Hepatocyte (in vitro differentiated cells): ENCODE results near the gene TUB. TPM values are rescaled to one million over a fixed set of nuclear protein-coding genes. Genes with fewer than 3 reads are reported as not detected.

ENCODE experiments used
- DNase-seq: peaks from one replicate; pipeline ENCODE4 v3.0.0-alpha.2; 2016; ENCODE audit warnings: low spot score
- H2AFZ ChIP-seq: fragments of 200-600 bp; sonication (generic); 2 replicates; pipeline ENCODE4 v1.6.0; 2016; ENCODE audit warnings: antibody characterized with exemption, mild to moderate bottlenecking
- H3K27ac ChIP-seq: fragments of 200-600 bp; sonication (generic); 2 replicates; pipeline ENCODE4 v1.5.1; 2016; ENCODE audit warnings: mild to moderate bottlenecking
- H3K27me3 ChIP-seq: fragments of 200-600 bp; sonication (generic); 2 replicates; pipeline ENCODE4 v1.6.1; 2016
- H3K36me3 ChIP-seq: fragments of 200-600 bp; sonication (generic); replicated peaks from 2 replicates; pipeline ENCODE4 v1.5.1; 2016; ENCODE audit warnings: low read depth; ENCODE audit not compliant: insufficient read depth
- H3K4me1 ChIP-seq: fragments of 200-600 bp; sonication (generic); 2 replicates; pipeline ENCODE4 v1.5.1; 2016; ENCODE audit warnings: mild to moderate bottlenecking, moderate library complexity; ENCODE audit not compliant: insufficient read depth
- H3K4me2 ChIP-seq: fragments of 200-600 bp; sonication (generic); 2 replicates; pipeline ENCODE4 v1.6.0; 2016
- H3K4me3 ChIP-seq: fragments of 200-600 bp; sonication (generic); 2 replicates; pipeline ENCODE4 v1.5.1; 2016; ENCODE audit warnings: mild to moderate bottlenecking
- H3K79me2 ChIP-seq: fragments of 200-600 bp; sonication (generic); 2 replicates; pipeline ENCODE4 v1.6.0; 2017; ENCODE audit warnings: mild to moderate bottlenecking
- H3K9me2 ChIP-seq: fragments of 200-600 bp; sonication (generic); replicated peaks from 2 replicates; pipeline ENCODE4 v1.6.0; 2017; ENCODE audit warnings: mild to moderate bottlenecking; ENCODE audit not compliant: insufficient read depth
- H3K9me3 ChIP-seq: fragments of 200-600 bp; sonication (generic); 2 replicates; pipeline ENCODE4 v1.5.1; 2016; ENCODE audit warnings: low read depth, mild to moderate bottlenecking
- H4K20me1 ChIP-seq: fragments of 200-600 bp; sonication (generic); 2 replicates; pipeline ENCODE4 v1.6.0; 2016; ENCODE audit warnings: mild to moderate bottlenecking; ENCODE audit not compliant: insufficient read depth, poor library complexity, severe bottlenecking
- CTCF ChIP-seq: fragments of 200-600 bp; sonication (generic); IDR thresholded peaks from 2 replicates; pipeline ENCODE4 v1.5.1; 2016; ENCODE audit warnings: antibody characterized with exemption, mild to moderate bottlenecking; ENCODE audit not compliant: poor library complexity
- EZH2 ChIP-seq: fragments of 200-600 bp; sonication (generic); IDR thresholded peaks from 2 replicates; pipeline ENCODE4 v1.6.1; 2016; ENCODE audit warnings: antibody characterized with exemption, mild to moderate bottlenecking, borderline replicate concordance
- EZH2phosphoT487 ChIP-seq: fragments of 200-600 bp; sonication (generic); IDR thresholded peaks from one replicate; pipeline ENCODE4 v1.6.1; 2018; ENCODE audit warnings: antibody characterized with exemption, mild to moderate bottlenecking, low read depth, moderate library complexity; ENCODE audit not compliant: unreplicated experiment, severe bottlenecking
- WGBS: methylation state at CpG from one replicate; pipeline ENCODE4 v1.1.6; 2016; ENCODE audit warnings: low lambda C conversion rate; ENCODE audit errors: missing lambda C conversion rate; 5-methylcytosine and 5-hydroxymethylcytosine counted together
- polyA plus RNA-seq: library from polyadenylated mRNA; unstranded; fragments of >200 nt; fragmentation: Nextera tagmentation; extraction: Ambion mirVana; gene quantifications from 2 replicates; pipeline ENCODE4 v1.2.1, GENCODE V29; 2016
- total RNA-seq: library from RNA; depleted of rRNA; stranded (reverse); fragments of >200 nt; gene quantifications from 2 replicates; pipeline ENCODE4 v1.2.3, GENCODE V29; 2014

The TUB gene
- total and polyA plus RNA-seq, 2 experiments from 2014 or later: 5.0 to 18.7 TPM

DNA sequence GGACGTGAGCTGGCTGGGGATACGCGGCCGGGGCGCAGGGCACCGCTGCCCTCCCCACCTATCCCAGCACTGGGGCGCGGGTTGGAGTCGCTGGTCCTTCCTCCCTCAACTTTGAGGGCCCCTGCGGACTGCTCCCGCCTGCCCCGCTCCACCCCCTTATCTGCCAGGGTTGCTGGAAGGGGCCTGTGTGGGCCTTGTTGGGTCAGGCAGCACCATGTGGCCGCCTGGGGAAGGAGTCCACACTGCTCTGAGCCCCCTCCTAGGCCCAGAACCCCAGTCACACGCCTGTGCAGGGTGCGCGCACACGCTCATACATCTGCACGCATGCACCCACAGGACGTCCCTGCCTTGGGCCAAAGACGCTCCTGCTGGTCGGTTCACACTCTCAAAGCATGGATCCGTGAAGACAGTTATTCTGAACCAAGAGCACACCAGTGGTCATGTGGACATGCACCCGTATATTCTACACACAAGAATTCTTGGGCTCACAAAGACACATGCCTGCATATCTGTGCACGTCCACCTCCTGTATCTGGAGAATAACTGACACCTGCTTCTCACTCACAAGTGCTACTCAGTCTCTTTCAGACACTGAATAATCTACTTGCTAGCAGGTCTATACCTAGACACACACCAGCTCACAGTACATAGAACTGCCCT is 710 bp downstream of the TUB start:
- 26% methylated on average over 19 of the region's 24 CpGs for WGBS
- H4K20me1 ChIP-seq: peaks cover 9% of the 10 kb centered on the region
- no peak for TF ChIP-seq EZH2phosphoT487
- no peak for TF ChIP-seq EZH2
- no peak for TF ChIP-seq CTCF

GRCh38 chr11:8082391-8083087 is 1.5 kb downstream of the TUB start:
- H3K27me3 ChIP-seq: no peaks in the 10 kb centered on the region
- no peaks in the 10 kb centered on the region for H3K9me3 ChIP-seq
- H3K79me2 ChIP-seq: peaks cover 54% of the 10 kb centered on the region
- H3K27ac ChIP-seq: peak overlapping the region; percentile 45
- H4K20me1 ChIP-seq: peaks cover 13% of the 10 kb centered on the region
- peak; percentile 67 for DNase-seq
- no peaks in the 10 kb centered on the region for H3K9me2 ChIP-seq
- H3K4me2 ChIP-seq: peak overlapping the region; percentile 97
- WGBS: 55% methylated on average over 15 of the region's 15 CpGs
- H2AFZ ChIP-seq: no peak overlapping the region
- H3K4me1 ChIP-seq: peaks cover 19% of the 10 kb centered on the region
- H3K36me3 ChIP-seq: no peaks in the 10 kb centered on the region
- H3K4me3 ChIP-seq: peak overlapping the region; percentile 42
- no peak for TF ChIP-seq CTCF
- no peak for TF ChIP-seq EZH2phosphoT487
- no peak for TF ChIP-seq EZH2

More for the DNA sequence above, 710 bp downstream of the TUB start:
- Histone ChIP-seq H3K36me3 (no peaks in the 10 kb centered on the region), H3K27ac (peak overlapping the region; percentile 53), H3K79me2 (peaks cover 46% of the 10 kb centered on the region), H3K4me3 (peak overlapping the region; percentile 42), H3K4me1 (peaks cover 19% of the 10 kb centered on the region), H3K9me3 (no peaks in the 10 kb centered on the region), H3K4me2 (peak overlapping the region; percentile 97), H3K27me3 (no peaks in the 10 kb centered on the region), H3K9me2 (no peaks in the 10 kb centered on the region), H2AFZ (peak overlapping the region; percentile 52)
- peak; percentile 19 for DNase-seq

- H3K27me3 ChIP-seq: no peaks in the 10 kb centered on the region
- H3K9me2 ChIP-seq: no peaks in the 10 kb centered on the region
- TF ChIP-seq CTCF (no peak), EZH2phosphoT487 (no peak), EZH2 (no peak)
- WGBS: 82% methylated on average over 9 of the region's 9 CpGs
- no peaks in the 10 kb centered on the region for H3K36me3 ChIP-seq
- DNase-seq: no peak
- H3K27ac ChIP-seq: peak overlapping the region; percentile 45
- H3K4me1 ChIP-seq: peaks cover 19% of the 10 kb centered on the region
- peaks cover 13% of the 10 kb centered on the region for H4K20me1 ChIP-seq
- peak overlapping the region; percentile 97 for H3K4me2 ChIP-seq
- H3K4me3 ChIP-seq: no peak overlapping the region
- no peaks in the 10 kb centered on the region for H3K9me3 ChIP-seq
- peaks cover 59% of the 10 kb centered on the region for H3K79me2 ChIP-seq
- no peak overlapping the region for H2AFZ ChIP-seq
These were observed 2.0 kb downstream of the TUB start for GRCh38 chr11:8083088-8083395.
